NCI-H146 treated with DMSO at 0.1 percent for 48 hours (cell line): Measurements from ENCODE around the gene NCAPD2.

ENCODE experiments used
- DNase-seq: peaks from one replicate; lab custom pipeline; 2025; ENCODE audit not compliant: unreplicated experiment; lab: John Stamatoyannopoulos, UW

Gene NCAPD2

GRCh38 chr12:6562881-6563280 lies 69.0 kb downstream of the NCAPD2 start:
- no peak for DNase-seq

- no peak for DNase-seq
These were observed 69.6 kb downstream of the NCAPD2 start for GRCh38 chr12:6563448-6564050.

- no peak for DNase-seq
These were observed 73.3 kb downstream of the NCAPD2 start for GRCh38 chr12:6567112-6567670.

- no peak for DNase-seq
These were observed 75.4 kb downstream of the NCAPD2 start for GRCh38 chr12:6569312-6569711.

GRCh38 chr12:6569786-6570185 lies 75.9 kb downstream of the NCAPD2 start:
- DNase-seq: no peak

- DNase-seq: peak; percentile 27
These were observed 76.5 kb downstream of the NCAPD2 start for GRCh38 chr12:6570264-6570887.

GRCh38 chr12:6573001-6573400 lies 79.1 kb downstream of the NCAPD2 start:
- no peak for DNase-seq

GRCh38 chr12:6574576-6575295 lies 80.8 kb downstream of the NCAPD2 start:
- DNase-seq: no peak

GRCh38 chr12:6575648-6576047 lies 81.7 kb downstream of the NCAPD2 start:
- no peak for DNase-seq
